Type B pancreatic cell (in vitro differentiated cells): Measurements from ENCODE around the gene WFDC1. TPM values are rescaled to one million over a fixed set of nuclear protein-coding genes. Genes with fewer than 3 reads are reported as not detected.

Experiments used
- DNase-seq: peaks from one replicate; pipeline ENCODE4 v3.0.0; 2021; ENCODE audit warnings: mixed read lengths; ENCODE audit not compliant: unreplicated experiment; ENCODE audit errors: extremely low spot score
- H3K27ac Mint-ChIP-seq: 2 replicates; pipeline ENCODE4 v1.8.0; 2021; ENCODE audit warnings: mild to moderate bottlenecking, mixed read lengths
- H3K27me3 Mint-ChIP-seq: 2 replicates; pipeline ENCODE4 v1.8.0; 2021; ENCODE audit warnings: mixed read lengths
- H3K36me3 Mint-ChIP-seq: 2 replicates; pipeline ENCODE4 v1.8.0; 2021; ENCODE audit warnings: mixed read lengths
- H3K4me1 Mint-ChIP-seq: one replicate; pipeline ENCODE4 v1.8.0; 2021; ENCODE audit warnings: mixed read lengths; ENCODE audit not compliant: unreplicated experiment
- H3K4me3 Mint-ChIP-seq: 2 replicates; pipeline ENCODE4 v1.8.0; 2021; ENCODE audit warnings: mild to moderate bottlenecking, mixed read lengths
- H3K9me3 Mint-ChIP-seq: 2 replicates; pipeline ENCODE4 v1.8.0; 2021; ENCODE audit warnings: mixed read lengths
- CTCF ChIP-seq: fragments of 200-600 bp; sonication (generic); conservative IDR thresholded peaks from 2 replicates; pipeline ENCODE4 v1.5.0; 2021; ENCODE audit warnings: antibody characterized with exemption, mild to moderate bottlenecking
- total RNA-seq: library from RNA; stranded (reverse); gene quantifications from 2 replicates; pipeline ENCODE4 v1.2.1, GENCODE V29; 2021; ENCODE audit warnings: low replicate concordance

The WFDC1 gene
- total RNA-seq, 1 donor from 2014 or later: 2.0 TPM

- Mint-ChIP-seq H3K27me3 (peaks cover 7% of the 10 kb centered on the region), H3K9me3 (no peaks in the 10 kb centered on the region), H3K4me3 (no peak overlapping the region), H3K27ac (no peak overlapping the region), H3K4me1 (peaks cover 12% of the 10 kb centered on the region), H3K36me3 (no peaks in the 10 kb centered on the region)
- no peak for TF ChIP-seq CTCF
- DNase-seq: no peak
Observed at GRCh38 chr16:84326545-84326944, 31.9 kb downstream of the WFDC1 start.

GRCh38 chr16:84327926-84328505 is 33.3 kb downstream of the WFDC1 start:
- Mint-ChIP-seq H3K4me3 (no peak overlapping the region), H3K27ac (no peak overlapping the region), H3K9me3 (no peaks in the 10 kb centered on the region), H3K27me3 (peaks cover 4% of the 10 kb centered on the region), H3K4me1 (peaks cover 8% of the 10 kb centered on the region), H3K36me3 (no peaks in the 10 kb centered on the region)
- no peak for DNase-seq
- no peak for TF ChIP-seq CTCF

GRCh38 chr16:84329016-84329415 is 34.3 kb downstream of the WFDC1 start:
- H3K4me3 Mint-ChIP-seq: no peak overlapping the region
- H3K27ac Mint-ChIP-seq: no peak overlapping the region
- peaks cover 4% of the 10 kb centered on the region for H3K4me1 Mint-ChIP-seq
- no peak for DNase-seq
- peaks cover 4% of the 10 kb centered on the region for H3K27me3 Mint-ChIP-seq
- no peak for TF ChIP-seq CTCF
- H3K9me3 Mint-ChIP-seq: no peaks in the 10 kb centered on the region
- H3K36me3 Mint-ChIP-seq: no peaks in the 10 kb centered on the region

- H3K27ac Mint-ChIP-seq: no peak overlapping the region
- H3K27me3 Mint-ChIP-seq: peaks cover 4% of the 10 kb centered on the region
Observed at GRCh38 chr16:84329843-84330684, 35.4 kb downstream of the WFDC1 start.

GRCh38 chr16:84330685-84331050 is 36.0 kb downstream of the WFDC1 start:
- peaks cover 4% of the 10 kb centered on the region for H3K27me3 Mint-ChIP-seq
- no peak overlapping the region for H3K27ac Mint-ChIP-seq
- H3K4me3 Mint-ChIP-seq: no peak overlapping the region
- no peak for TF ChIP-seq CTCF
- no peaks in the 10 kb centered on the region for H3K36me3 Mint-ChIP-seq
- H3K9me3 Mint-ChIP-seq: peaks cover 6% of the 10 kb centered on the region
- no peak for DNase-seq
- peaks cover 4% of the 10 kb centered on the region for H3K4me1 Mint-ChIP-seq

More at GRCh38 chr16:84329843-84330684, 35.4 kb downstream of the WFDC1 start:
- Mint-ChIP-seq H3K9me3 (no peaks in the 10 kb centered on the region), H3K36me3 (no peaks in the 10 kb centered on the region), H3K4me3 (no peak overlapping the region), H3K4me1 (peaks cover 4% of the 10 kb centered on the region)
- TF ChIP-seq CTCF: no peak
- no peak for DNase-seq
